Tibial artery (tissue), 4 donors: ENCODE data around the gene NSMF.
A peak's percentile ranks its signal among the peaks of the same experiment; 100 is the strongest.

Experiments used
- DNase-seq, 2 donors: peaks; one replicate each; pipeline ENCODE4 v3.0.0-alpha.2; 2019
- H3K27ac ChIP-seq, 2 donors: fragments of 200-600 bp; sonication (generic) in 1 of 2; 1 replicate in 1 of 2; 2 replicates in 1 of 2; pipeline ENCODE4 v1.5.1; 2018 to 2019; ENCODE audit warnings: mild to moderate bottlenecking in 1 of 2
- H3K27me3 ChIP-seq, 2 donors: fragments of 200-600 bp; sonication (generic) in 1 of 2; one replicate each; pipeline versions ENCODE4 v1.5.1 to v1.6.0; 2016 to 2019
- H3K36me3 ChIP-seq, 3 donors: fragments of 200-600 bp; sonication (generic) in 2 of 3; one replicate each; pipeline ENCODE4 v1.5.1; 2016 to 2019; ENCODE audit warnings: mild to moderate bottlenecking in 2 of 3
- H3K4me1 ChIP-seq, 4 donors: fragments of 200-600 bp; sonication (generic) in 2 of 4; 1 replicate in 3 of 4; 2 replicates in 1 of 4; pipeline ENCODE4 v1.5.1; 2016 to 2019
- H3K4me3 ChIP-seq, 2 donors: fragments of 200-600 bp; sonication (generic) in 1 of 2; 1 replicate in 1 of 2; 2 replicates in 1 of 2; pipeline ENCODE4 v1.5.1; 2018 to 2019; ENCODE audit warnings: mild to moderate bottlenecking in 2 of 2
- H3K9me3 ChIP-seq, 3 donors: fragments of 200-600 bp; sonication (generic) in 1 of 3; one replicate each; pipeline ENCODE4 v1.5.1; 2016 to 2019
- CTCF ChIP-seq, 2 experiments: fragments of 200-600 bp in 1 of 2; fragments of 450-650 bp in 1 of 2; IDR thresholded peaks; one replicate each; pipeline ENCODE4 v1.5.1; 2017 to 2019; ENCODE audit warnings: antibody characterized with exemption in 2 of 2, mild to moderate bottlenecking in 1 of 2, moderate library complexity in 1 of 2
- intact Hi-C: fragments of 100-400 bp; cut with DNase I; formaldehyde crosslinking; loops from one replicate; pipeline ENCODE4 v1.15.0; 2023; ENCODE audit warnings: low total_unique reads

NSMF gene

GRCh38 chr9:137416563-137417151 lies 42.5 kb downstream of the NSMF start:
- Histone ChIP-seq H3K27me3 (no peaks in the 10 kb centered on the region), H3K9me3 (no peaks in the 10 kb centered on the region), H3K4me1 (peaks cover 0 to 36% (median 17%) of the 10 kb centered on the region in 4 donors), H3K4me3 (no peak overlapping the region), H3K27ac (no peak overlapping the region), H3K36me3 (no peaks in the 10 kb centered on the region)
- DNase-seq: no peak
- TF ChIP-seq CTCF (IDR thresholded peaks at IDR 0.05): no peak
- intact Hi-C loops: no loop called here

DNA sequence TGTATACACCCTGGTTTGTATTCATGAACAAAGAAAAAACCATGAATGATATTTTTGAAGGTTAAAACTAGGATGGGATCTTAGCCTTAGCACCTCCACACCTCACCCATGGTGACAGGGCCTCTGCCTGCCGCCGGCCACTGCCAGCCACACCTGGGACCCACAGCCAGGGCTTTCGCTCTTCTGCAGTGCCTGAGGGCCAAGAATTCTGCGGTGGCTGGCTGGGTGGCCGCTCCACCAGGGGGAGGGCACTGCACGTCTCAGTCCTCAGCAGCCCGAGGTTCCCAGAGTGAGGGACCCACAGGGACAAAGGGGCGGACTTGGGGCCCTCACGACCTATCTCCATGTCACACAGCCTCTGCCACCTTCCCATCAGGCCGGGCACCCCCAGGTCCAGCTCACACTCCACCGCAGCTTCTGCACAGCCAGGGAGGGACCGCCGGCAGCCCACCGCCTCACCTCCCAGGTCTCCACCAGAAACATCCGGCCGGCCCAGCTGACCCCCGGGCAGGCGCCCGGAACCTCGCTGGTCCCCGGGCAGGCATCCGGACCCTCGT lies 43.0 kb downstream of the NSMF start:
- no peak for DNase-seq
- Histone ChIP-seq H3K27ac (no peak overlapping the region), H3K4me1 (peaks cover 0 to 37% (median 23%) of the 10 kb centered on the region in 4 donors), H3K27me3 (no peaks in the 10 kb centered on the region), H3K36me3 (no peaks in the 10 kb centered on the region), H3K4me3 (no peak overlapping the region), H3K9me3 (no peaks in the 10 kb centered on the region)
- intact Hi-C loops: no loop called here
- no peak for TF ChIP-seq CTCF (IDR thresholded peaks at IDR 0.05)

DNA sequence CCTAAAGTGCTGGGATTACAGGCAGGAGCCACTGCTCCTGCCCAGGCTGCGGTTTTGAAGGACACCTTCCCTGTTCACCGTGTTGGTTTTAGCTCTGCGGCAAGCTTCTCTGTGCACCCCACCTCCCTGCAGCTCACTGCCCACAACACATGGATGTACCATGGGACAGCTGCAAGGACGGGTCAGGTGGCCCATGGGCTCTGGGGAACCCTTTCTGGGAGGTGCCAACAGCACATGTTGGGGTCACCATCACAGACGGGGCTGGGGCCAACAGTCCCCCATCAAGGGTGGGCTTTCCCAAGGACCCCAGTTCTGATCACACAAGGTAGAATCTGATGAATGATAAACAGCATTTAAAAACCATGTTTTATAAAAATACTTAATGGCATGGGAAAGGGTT lies 43.7 kb downstream of the NSMF start:
- no peaks in the 10 kb centered on the region for H3K36me3 ChIP-seq
- no peak overlapping the region for H3K4me3 ChIP-seq
- TF ChIP-seq CTCF (IDR thresholded peaks at IDR 0.05): no peak
- intact Hi-C loops: no loop called here
- no peak for DNase-seq
- no peaks in the 10 kb centered on the region for H3K27me3 ChIP-seq
- peaks cover 0 to 44% (median 28%) of the 10 kb centered on the region in 4 donors for H3K4me1 ChIP-seq
- no peak overlapping the region for H3K27ac ChIP-seq
- H3K9me3 ChIP-seq: no peaks in the 10 kb centered on the region

GRCh38 chr9:137412431-137412830 lies 46.7 kb downstream of the NSMF start:
- TF ChIP-seq CTCF (IDR thresholded peaks at IDR 0.05): no peak
- Histone ChIP-seq H3K27ac (peak overlapping the region in 1 of 2 donors; percentile 71), H3K27me3 (no peaks in the 10 kb centered on the region), H3K36me3 (no peaks in the 10 kb centered on the region), H3K9me3 (no peaks in the 10 kb centered on the region), H3K4me1 (peaks cover 0 to 59% (median 30%) of the 10 kb centered on the region in 4 donors), H3K4me3 (no peak overlapping the region)
- intact Hi-C loops: no loop called here
- DNase-seq: no peak

GRCh38 chr9:137411645-137412380 lies 47.3 kb downstream of the NSMF start:
- no peaks in the 10 kb centered on the region for H3K9me3 ChIP-seq
- TF ChIP-seq CTCF (IDR thresholded peaks at IDR 0.05): no peak
- H3K27me3 ChIP-seq: no peaks in the 10 kb centered on the region
- peaks cover 0 to 65% (median 33%) of the 10 kb centered on the region in 4 donors for H3K4me1 ChIP-seq
- H3K36me3 ChIP-seq: no peaks in the 10 kb centered on the region
- peak overlapping the region; percentile 3 to 7 for H3K4me3 ChIP-seq
- intact Hi-C loops: no loop called here
- peak; percentile 58 to 89 for DNase-seq
- H3K27ac ChIP-seq: peak overlapping the region; percentile 23 to 71
